ENCODE measurements around the gene BTBD19. TPM values are rescaled to one million over a fixed set of nuclear protein-coding genes. Genes with fewer than 3 reads are reported as not detected.

BTBD19 gene
- total RNA-seq, 2 experiments from 2014 or later = 16.7 to 17.2 TPM

DNA sequence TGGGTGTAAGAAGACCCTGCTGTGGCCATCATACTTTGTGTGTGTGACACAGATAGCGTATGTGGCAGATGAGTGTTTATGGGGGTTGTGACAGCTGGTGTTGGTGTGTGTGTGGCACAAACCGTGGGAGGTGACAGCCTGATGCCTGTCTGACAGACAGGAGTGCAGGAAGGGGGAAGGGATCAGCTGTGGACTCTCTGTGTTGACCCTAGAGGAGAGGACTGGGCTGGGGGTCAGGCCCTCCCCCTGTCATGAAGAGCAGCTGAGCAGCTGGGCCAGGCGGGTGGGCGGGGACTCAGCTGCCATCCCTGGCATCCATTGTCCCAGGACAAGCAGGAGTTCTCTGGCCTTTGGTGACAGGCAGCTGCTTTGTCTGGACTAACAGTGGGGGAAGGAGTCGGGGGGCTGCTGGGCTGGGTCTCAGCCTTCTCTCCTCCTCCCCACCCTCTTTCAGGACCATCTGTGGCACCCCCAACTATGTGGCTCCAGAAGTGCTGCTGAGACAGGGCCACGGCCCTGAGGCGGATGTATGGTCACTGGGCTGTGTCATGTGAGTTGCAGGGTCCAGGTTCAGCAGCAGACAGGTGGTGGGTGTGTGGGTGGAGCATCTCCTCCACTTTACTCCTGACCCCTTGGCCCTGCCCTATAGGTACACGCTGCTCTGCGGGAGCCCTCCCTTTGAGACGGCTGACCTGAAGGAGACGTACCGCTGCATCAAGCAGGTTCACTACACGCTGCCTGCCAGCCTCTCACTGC is 5.8 kb upstream of the BTBD19 start:
- Mint-ChIP-seq H3K27ac (peak overlapping the region; percentile 92), H3K4me3 (peak overlapping the region; percentile 87), H3K4me1 (peaks cover 60% of the 10 kb centered on the region), H3K36me3 (ENCODE audit: low read depth) (peaks cover 62% of the 10 kb centered on the region), H3K27me3 (no peaks in the 10 kb centered on the region), H3K9me3 (ENCODE audit: low read depth) (no peaks in the 10 kb centered on the region)
- ATAC-seq (no peak), DNase-seq (peak; percentile 45)
- ChIA-PET CTCF (no interaction called here), POLR2A (interaction anchor here (1.4 to 5.1 kb wide), 3 partner anchors 17 to 81 kb away, joined by 4 to 186 read pairs (median 21); partner anchors contain the start of gene RNU5D-1)
- intact Hi-C loops (cut with DNase I, micrococcal nuclease) = loop anchor here (10.0 kb wide), 2 partner anchors 502 to 692 kb away; partner anchors contain the start of gene TESK2 (in 1 of the 2)

DNA sequence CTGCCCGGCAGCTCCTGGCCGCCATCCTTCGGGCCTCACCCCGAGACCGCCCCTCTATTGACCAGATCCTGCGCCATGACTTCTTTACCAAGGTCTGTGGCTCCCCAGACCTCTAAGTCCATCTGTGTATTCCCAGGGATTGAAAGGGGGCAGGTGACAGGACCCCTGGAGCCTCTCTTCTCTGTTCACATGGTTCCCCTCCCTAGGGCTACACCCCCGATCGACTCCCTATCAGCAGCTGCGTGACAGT is 5.3 kb upstream of the BTBD19 start:
- intact Hi-C loops (cut with DNase I, micrococcal nuclease) = loop anchor here (10.0 kb wide), 2 partner anchors 502 to 692 kb away; partner anchors contain the start of gene TESK2 (in 1 of the 2)
- H3K9me3 Mint-ChIP-seq (ENCODE audit: low read depth) = no peaks in the 10 kb centered on the region
- no peak for ATAC-seq
- POLR2A ChIA-PET = interaction anchor here (1.4 to 5.1 kb wide), 2 partner anchors 17 to 81 kb away, joined by 4 to 186 read pairs; no protein-coding TSS in a partner anchor
- DNase-seq = no peak
- peaks cover 65% of the 10 kb centered on the region for H3K4me1 Mint-ChIP-seq
- peaks cover 63% of the 10 kb centered on the region for H3K36me3 Mint-ChIP-seq (ENCODE audit: low read depth)
- peak overlapping the region; percentile 87 for H3K4me3 Mint-ChIP-seq
- peak overlapping the region; percentile 88 for H3K27ac Mint-ChIP-seq
- CTCF ChIA-PET = no interaction called here
- no peaks in the 10 kb centered on the region for H3K27me3 Mint-ChIP-seq

DNA sequence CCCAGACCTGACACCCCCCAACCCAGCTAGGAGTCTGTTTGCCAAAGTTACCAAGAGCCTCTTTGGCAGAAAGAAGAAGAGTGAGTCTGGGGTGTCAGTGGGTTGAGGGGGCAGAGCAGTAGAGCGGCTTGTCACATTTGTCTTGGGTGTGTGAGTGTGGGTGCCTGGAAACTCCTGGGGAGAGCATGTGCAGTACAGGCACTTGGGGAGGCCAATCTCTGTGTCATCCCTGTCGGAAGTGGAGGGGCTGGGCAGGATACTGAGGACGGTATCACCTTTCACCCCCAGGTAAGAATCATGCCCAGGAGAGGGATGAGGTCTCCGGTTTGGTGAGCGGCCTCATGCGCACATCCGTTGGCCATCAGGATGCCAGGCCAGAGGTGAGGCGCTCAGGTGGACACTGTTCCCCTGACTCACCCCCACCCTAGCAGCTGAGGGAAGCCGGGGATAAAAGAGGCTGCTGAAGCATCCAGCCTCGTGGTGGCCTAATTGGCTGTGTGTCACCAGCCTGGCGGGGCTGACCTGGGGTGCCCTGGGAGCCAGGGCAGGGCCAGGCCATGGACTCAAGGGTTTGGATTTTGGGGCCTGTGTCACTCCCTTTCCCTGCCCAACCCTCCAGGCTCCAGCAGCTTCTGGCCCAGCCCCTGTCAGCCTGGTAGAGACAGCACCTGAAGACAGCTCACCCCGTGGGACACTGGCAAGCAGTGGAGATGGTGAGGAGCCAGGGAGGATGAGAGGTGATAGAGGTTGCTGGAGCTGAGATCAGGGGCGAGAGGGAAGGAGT is 4.8 kb upstream of the BTBD19 start:
- Mint-ChIP-seq H3K27ac (peak overlapping the region; percentile 88), H3K4me1 (peaks cover 69% of the 10 kb centered on the region), H3K27me3 (no peaks in the 10 kb centered on the region), H3K9me3 (ENCODE audit: low read depth) (no peaks in the 10 kb centered on the region), H3K4me3 (peak overlapping the region; percentile 87), H3K36me3 (ENCODE audit: low read depth) (peaks cover 63% of the 10 kb centered on the region)
- CTCF ChIA-PET = no interaction called here
- POLR2A ChIA-PET = interaction anchor here (1.4 to 8.5 kb wide), 2 partner anchors 16 to 82 kb away, joined by 4 to 337 read pairs; no protein-coding TSS in a partner anchor
- ATAC-seq (no peak), DNase-seq (peak; percentile 27)
- intact Hi-C loops (cut with DNase I, micrococcal nuclease) = loop anchor here (10.0 kb wide), 2 partner anchors 501 to 691 kb away; partner anchors contain the start of gene TESK2 (in 1 of the 2)

- Mint-ChIP-seq H3K36me3 (ENCODE audit: low read depth) (peaks cover 67% of the 10 kb centered on the region), H3K4me1 (peaks cover 80% of the 10 kb centered on the region), H3K27ac (peak overlapping the region; percentile 77), H3K4me3 (no peak overlapping the region), H3K27me3 (no peaks in the 10 kb centered on the region), H3K9me3 (ENCODE audit: low read depth) (no peaks in the 10 kb centered on the region)
- ChIA-PET CTCF (interaction anchor here (0.5 to 1.8 kb wide), 2 partner anchors 12 to 207 kb away, joined by 3 to 4 read pairs; no protein-coding TSS in a partner anchor), POLR2A (interaction anchor here (0.5 to 8.5 kb wide), 6 partner anchors 13 to 84 kb away, joined by 3 to 337 read pairs (median 6); partner anchors contain the start of gene RNU5D-1)
- DNase-seq = peak; percentile 13
- intact Hi-C loops (cut with DNase I, micrococcal nuclease) = loop anchor here (2.0 to 10.0 kb wide), 4 partner anchors 173 to 777 kb away; partner anchors contain the start of gene TESK2 (in 1 of the 2)
- no peak for ATAC-seq
Observed at GRCh38 chr1:44805311-44806024, 2.9 kb upstream of the BTBD19 start.

DNA sequence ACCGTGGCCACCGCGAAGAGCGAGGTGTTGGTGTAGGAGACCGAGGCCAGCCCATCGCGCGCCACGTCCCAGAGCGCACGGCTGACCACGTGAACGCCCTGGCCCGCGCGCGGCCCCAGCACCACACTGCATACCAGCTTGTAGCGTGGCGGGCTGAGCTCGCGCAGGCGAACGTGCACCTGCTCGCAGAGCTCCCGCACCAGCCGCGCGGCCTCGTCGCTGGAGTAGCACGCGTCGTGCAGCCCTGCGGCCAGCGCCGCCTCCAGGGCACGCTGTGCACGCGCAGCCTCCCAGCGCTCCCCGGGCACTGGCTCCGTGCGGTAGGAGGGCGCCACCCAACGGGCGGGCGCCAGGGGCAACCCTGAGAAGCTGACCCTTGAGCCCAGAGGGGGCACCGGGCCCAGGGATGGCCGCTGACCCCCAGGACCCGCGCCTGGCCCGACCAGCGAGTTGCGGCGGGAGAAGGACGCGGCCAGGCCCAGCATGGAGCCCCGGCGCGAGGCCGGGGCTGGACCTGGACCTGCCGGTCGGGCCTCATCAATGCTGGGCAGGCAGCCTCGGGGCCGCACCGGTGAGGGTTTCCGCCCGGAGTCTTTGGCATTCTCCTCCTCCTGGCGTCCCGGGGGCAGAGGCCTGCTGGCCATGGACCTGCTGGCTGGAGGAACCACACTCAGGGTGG is 2.2 kb upstream of the BTBD19 start:
- peak; percentile 17 for DNase-seq
- CTCF ChIA-PET = interaction anchor here (1.8 to 3.7 kb wide), 2 partner anchors 12 to 13 kb away, joined by 4 to 41 read pairs; no protein-coding TSS in a partner anchor
- no peak for ATAC-seq
- Mint-ChIP-seq H3K4me1 (peaks cover 87% of the 10 kb centered on the region), H3K27me3 (no peaks in the 10 kb centered on the region), H3K36me3 (ENCODE audit: low read depth) (peaks cover 64% of the 10 kb centered on the region), H3K27ac (peak overlapping the region; percentile 99), H3K9me3 (ENCODE audit: low read depth) (no peaks in the 10 kb centered on the region), H3K4me3 (no peak overlapping the region)
- POLR2A ChIA-PET = interaction anchor here (0.6 to 8.5 kb wide), 12 partner anchors 8 to 777 kb away, joined by 3 to 337 read pairs (median 4); partner anchors contain the start of genes AKR1A1, BEST4, RNU5D-1 and RPS8
- intact Hi-C loops (cut with DNase I, micrococcal nuclease) = loop anchor here (2.0 to 10.0 kb wide), 4 partner anchors 174 to 777 kb away; partner anchors contain the start of gene TESK2 (in 1 of the 2)

- no peak for DNase-seq
- POLR2A ChIA-PET = interaction anchor here (0.6 to 8.5 kb wide), 10 partner anchors 10 to 777 kb away, joined by 3 to 337 read pairs (median 6); partner anchors contain the start of genes AKR1A1, BEST4, KIF2C and RNU5D-1
- H3K27me3 Mint-ChIP-seq = no peaks in the 10 kb centered on the region
Observed at GRCh38 chr1:44806704-44807363, 1.5 kb upstream of the BTBD19 start, which contains the start of gene DYNLT4. TSS of gene DYNLT4 (minus strand) at chr1:44807351. CDS start at chr1:44806668, 683 bp downstream.

DNA sequence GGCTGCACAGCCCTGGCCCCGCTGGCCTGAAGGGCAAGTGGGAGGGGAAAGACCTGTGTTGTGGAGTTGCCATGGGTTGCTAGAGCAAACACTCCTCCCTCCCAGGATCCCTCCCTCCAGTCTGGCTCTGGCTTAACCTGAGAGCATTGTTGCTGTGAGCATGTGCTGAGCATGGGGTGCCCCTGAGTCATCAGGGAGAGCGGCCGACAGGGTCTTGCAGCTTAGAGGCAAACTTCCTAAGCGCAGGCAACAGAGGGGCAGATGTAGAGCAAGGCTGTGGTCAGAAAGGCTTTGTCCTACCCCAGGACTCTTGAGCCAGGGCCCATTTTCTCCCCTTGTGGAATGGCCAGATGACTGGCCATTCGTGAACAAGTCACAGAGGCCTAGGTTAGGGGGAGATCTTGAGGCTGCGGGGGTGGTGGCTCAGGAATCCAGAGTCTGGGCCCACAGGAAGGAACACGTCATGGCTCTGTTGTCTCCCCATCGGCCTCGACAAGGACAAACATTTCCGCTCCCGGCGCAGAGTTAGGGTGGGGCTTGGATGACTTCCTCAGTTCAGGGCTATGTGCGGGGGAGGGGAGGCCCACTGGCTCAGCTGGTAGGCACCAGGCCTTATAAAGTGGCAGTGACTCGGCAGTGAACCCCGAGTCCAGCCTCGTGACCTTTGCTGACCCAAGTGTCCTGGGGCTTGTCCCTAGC is 810 bp upstream of the BTBD19 start:
- ATAC-seq = peak; percentile 57
- Mint-ChIP-seq H3K27me3 (no peaks in the 10 kb centered on the region), H3K9me3 (ENCODE audit: low read depth) (no peaks in the 10 kb centered on the region), H3K4me3 (peak overlapping the region; percentile 87), H3K27ac (peak overlapping the region; percentile 99), H3K4me1 (peaks cover 92% of the 10 kb centered on the region), H3K36me3 (ENCODE audit: low read depth) (peaks cover 61% of the 10 kb centered on the region)
- CTCF ChIA-PET = interaction anchor here (0.8 to 3.7 kb wide), 10 partner anchors 9 to 839 kb away, joined by 3 to 41 read pairs (median 5); partner anchors contain the start of genes HECTD3, RNU5D-1 and UROD
- peak; percentile 94 for DNase-seq
- intact Hi-C loops (cut with DNase I, micrococcal nuclease) = loop anchor here (1.0 to 10.0 kb wide), 8 partner anchors 31 to 775 kb away; partner anchors contain the start of genes KIF2C (in 1 of the 2) and TESK2 (in 1 of the 2)
- POLR2A ChIA-PET = interaction anchor here (0.9 to 8.5 kb wide), 10 partner anchors 11 to 533 kb away, joined by 3 to 337 read pairs (median 13); partner anchors contain the start of genes BEST4, KIF2C, MUTYH and RNU5D-1

More at GRCh38 chr1:44806704-44807363, 1.5 kb upstream of the BTBD19 start, which contains the start of gene DYNLT4:
- H3K27ac Mint-ChIP-seq = peak within 1 kb of the TSS; percentile 99
- H3K9me3 Mint-ChIP-seq (ENCODE audit: low read depth) = no peaks in the 10 kb centered on the region
- peak within 1 kb of the TSS; percentile 87 for H3K4me3 Mint-ChIP-seq
- peak; percentile 2 for ATAC-seq
- intact Hi-C loops (cut with DNase I, micrococcal nuclease) = loop anchor here (1.0 to 10.0 kb wide), 6 partner anchors 68 to 776 kb away; partner anchors contain the start of genes KIF2C (in 1 of the 2) and TESK2 (in 1 of the 2)
- peaks cover 92% of the 10 kb centered on the region for H3K4me1 Mint-ChIP-seq
- CTCF ChIA-PET = interaction anchor here (0.8 to 3.7 kb wide), 4 partner anchors 11 to 839 kb away, joined by 3 to 41 read pairs (median 4); partner anchors contain the start of gene RNU5D-1
- peaks cover 64% of the 10 kb centered on the region for H3K36me3 Mint-ChIP-seq (ENCODE audit: low read depth)

DNA sequence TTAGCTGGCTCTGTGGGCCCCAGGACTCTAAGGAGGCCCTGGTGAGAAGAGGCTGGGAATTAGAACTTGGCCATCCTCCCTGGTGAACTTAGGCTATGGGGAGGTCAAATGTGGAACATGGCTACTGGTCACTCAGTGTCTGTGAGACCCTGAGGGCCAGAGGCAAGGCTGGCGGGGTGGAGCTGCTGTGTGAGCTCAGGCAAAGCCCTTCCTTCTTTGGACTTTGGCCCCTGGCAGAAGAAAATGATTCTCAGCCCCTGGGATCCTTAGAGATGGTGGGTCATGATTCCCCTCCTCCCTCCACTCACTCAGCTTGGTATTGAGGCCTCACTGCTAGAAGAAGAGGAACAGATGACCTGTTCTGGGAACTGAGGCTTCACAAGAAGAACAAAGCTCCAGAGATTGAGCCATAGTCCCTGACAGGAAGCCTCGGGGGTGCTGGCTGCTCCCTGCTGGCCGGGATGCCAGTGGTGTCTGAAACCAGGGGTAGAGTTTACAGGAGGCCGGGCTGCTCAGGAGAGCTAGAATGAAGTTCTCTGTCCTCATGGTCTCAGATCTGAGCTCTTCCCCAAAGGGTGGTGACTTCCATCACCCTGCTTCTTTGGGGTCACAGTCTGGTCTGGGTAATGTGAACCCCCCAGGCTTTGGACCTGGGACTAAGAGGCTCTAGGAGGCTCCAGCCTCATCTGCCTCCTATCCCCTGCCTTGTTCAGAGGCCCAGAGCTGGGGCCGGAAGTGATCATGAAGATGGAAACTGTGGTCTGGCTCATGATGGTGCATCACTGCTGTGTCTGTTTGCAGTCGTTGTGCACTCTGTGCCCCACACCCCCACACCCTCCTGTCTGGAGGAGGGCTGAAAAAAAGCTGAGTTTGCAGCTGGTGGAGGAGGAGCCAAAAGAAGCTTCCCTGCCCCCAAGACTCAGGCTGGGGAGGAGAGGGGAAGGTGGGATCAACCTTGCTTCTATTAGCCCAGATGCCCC is 905 bp downstream of the BTBD19 start:
- intact Hi-C loops (cut with DNase I, micrococcal nuclease) = loop anchor here (1.0 to 10.0 kb wide), 9 partner anchors 8 to 686 kb away; partner anchors contain the start of gene TESK2 (in 1 of the 2)
- DNase-seq (peak; percentile 95), ATAC-seq (peak; percentile 53)
- Mint-ChIP-seq H3K27ac (peak overlapping the region; percentile 99), H3K4me1 (peaks cover 86% of the 10 kb centered on the region), H3K9me3 (ENCODE audit: low read depth) (no peaks in the 10 kb centered on the region), H3K27me3 (no peaks in the 10 kb centered on the region), H3K36me3 (ENCODE audit: low read depth) (peaks cover 48% of the 10 kb centered on the region), H3K4me3 (peak overlapping the region; percentile 87)
- ChIA-PET CTCF (interaction anchor here (0.6 to 3.7 kb wide), 19 partner anchors 9 to 908 kb away, joined by 3 to 41 read pairs (median 5); partner anchors contain the start of genes ARMH1, HECTD3, PLK3 and RNU5D-1), POLR2A (interaction anchor here (0.6 to 8.5 kb wide), 20 partner anchors 9 to 776 kb away, joined by 3 to 337 read pairs (median 6); partner anchors contain the start of genes EIF2B3, KIF2C, MUTYH and PLK3)
